Measurements from ENCODE around the gene CHAD. TPM values are rescaled to one million over a fixed set of nuclear protein-coding genes. Genes with fewer than 3 reads are reported as not detected.
A peak's percentile ranks its signal among the peaks of the same experiment; 100 is the strongest.

Gene CHAD
- total and polyA plus RNA-seq, 12 donors, result 1.7 to 26.6 (median 7.0) TPM

DNA sequence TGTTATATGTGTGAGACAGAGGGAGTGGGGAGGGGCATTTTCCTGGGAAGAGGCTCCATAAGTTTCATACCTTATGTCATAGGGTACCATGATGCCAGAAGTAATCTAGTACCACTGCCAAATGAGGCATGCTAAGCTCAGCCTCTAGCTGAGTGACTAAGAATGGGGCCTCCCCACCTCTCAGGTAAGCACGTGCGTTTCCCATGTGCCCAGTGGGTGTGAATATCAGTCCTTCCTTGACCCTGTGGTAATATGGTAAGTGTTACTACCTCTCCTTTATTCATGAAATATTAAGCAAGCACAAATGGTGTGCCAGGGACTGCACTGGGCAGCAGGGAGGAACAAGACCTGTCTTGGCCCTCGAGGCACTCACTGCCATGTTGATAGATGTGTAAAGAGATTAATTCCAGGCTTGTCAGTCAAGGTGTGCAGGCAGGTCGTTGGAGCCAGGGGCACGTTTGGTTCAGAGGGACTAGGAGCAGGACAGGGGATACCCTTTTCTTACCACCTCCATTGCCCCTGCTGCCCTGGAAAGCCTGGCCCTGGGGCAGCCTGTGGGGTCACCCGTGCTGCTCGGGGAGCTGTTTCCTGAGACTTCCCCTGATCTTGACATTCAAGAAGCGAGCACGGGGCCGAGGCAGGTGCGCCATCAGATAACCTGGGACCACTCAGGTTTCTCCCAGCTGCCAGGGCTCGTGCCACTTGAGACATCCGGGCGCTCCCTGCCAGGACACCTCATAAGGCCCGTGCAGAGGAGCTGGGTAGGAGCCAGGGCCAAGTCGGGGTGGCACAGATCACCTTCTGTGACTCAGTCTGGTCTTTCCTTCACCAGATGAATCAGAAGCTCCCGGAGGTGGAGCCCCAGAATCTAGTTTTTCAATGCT lies 18.8 kb upstream of the CHAD start:
- Histone ChIP-seq H3K36me3 (replicated peaks in 1 of 2) (peaks cover 0 to 27% of the 10 kb centered on the region in 2 donors), H3K4me1 (replicated peaks in 1 of 2) (peaks cover 4 to 13% of the 10 kb centered on the region in 2 donors), H3K4me3 (no peak overlapping the region), H3K9me3 (replicated peaks in 1 of 3) (no peaks in the 10 kb centered on the region), H3K27ac (peak overlapping the region in 3 of 5 donors; percentile 40 to 73 (median 43)), H3K27me3 (no peaks in the 10 kb centered on the region)
- TF ChIP-seq POLR2A (IDR thresholded peaks at IDR 0.05), result no peak
- TF ChIP-seq, protein P1, sequence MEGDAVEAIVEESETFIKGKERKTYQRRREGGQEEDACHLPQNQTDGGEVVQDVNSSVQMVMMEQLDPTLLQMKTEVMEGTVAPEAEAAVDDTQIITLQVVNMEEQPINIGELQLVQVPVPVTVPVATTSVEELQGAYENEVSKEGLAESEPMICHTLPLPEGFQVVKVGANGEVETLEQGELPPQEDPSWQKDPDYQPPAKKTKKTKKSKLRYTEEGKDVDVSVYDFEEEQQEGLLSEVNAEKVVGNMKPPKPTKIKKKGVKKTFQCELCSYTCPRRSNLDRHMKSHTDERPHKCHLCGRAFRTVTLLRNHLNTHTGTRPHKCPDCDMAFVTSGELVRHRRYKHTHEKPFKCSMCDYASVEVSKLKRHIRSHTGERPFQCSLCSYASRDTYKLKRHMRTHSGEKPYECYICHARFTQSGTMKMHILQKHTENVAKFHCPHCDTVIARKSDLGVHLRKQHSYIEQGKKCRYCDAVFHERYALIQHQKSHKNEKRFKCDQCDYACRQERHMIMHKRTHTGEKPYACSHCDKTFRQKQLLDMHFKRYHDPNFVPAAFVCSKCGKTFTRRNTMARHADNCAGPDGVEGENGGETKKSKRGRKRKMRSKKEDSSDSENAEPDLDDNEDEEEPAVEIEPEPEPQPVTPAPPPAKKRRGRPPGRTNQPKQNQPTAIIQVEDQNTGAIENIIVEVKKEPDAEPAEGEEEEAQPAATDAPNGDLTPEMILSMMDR (IDR thresholded peaks at IDR 0.05), result no peak
- DNase-seq, result peak; percentile 75 to 91 (median 86)
- WGBS, 4 donors, result 57 to 64% (median 60%) methylated on average over 5 to 17 of the region's 17 CpGs
- intact Hi-C loops (cut with DNase I), result loop anchor here (5.0 to 10.0 kb wide), 4 partner anchors 55 to 207 kb away; no protein-coding TSS in a partner anchor

DNA sequence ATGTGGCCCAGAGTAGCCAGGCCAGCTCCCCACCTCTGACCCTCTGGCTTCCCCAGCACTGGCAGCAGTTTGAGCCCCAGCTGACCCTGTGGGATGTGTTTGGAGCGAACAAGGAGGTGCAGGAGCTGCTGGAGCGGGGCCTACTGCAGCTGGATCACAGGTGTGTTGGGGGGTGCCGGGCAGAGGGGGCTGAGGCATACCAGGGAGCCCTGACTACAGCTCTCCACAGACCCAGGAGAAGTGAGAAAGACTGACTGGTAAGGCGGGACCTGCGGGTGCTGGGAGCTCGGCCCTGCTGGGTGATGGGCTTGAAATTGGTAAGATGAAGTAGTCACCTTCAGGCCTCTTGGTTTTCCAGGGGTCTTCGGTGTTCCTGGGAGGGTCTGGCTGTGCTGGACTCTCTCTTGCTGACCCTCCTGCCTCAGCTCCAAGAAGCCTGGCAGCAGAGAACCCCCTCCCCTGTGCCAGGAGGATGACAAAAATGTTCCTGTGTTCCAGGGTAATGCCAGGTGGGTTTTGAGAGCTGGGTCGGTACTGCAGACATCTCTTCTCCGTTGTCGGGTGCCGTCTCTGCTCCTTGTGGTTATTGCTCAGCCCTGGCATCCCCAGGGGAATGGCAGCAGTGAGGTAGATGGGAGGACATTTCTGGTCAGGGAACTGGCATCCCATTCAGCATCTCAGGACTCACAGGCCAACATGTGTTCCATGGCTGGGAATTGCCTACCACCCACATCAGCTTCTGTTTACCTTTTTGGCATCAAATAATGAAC lies 15.9 kb upstream of the CHAD start:
- DNase-seq, result no peak
- intact Hi-C loops (cut with DNase I), result loop anchor here (5.0 to 10.0 kb wide), 4 partner anchors 58 to 210 kb away; no protein-coding TSS in a partner anchor
- no peak overlapping the region for H3K4me3 ChIP-seq
- peaks cover 0 to 32% of the 10 kb centered on the region in 2 donors for H3K36me3 ChIP-seq (replicated peaks in 1 of 2)
- no peak for TF ChIP-seq POLR2A (IDR thresholded peaks at IDR 0.05)
- TF ChIP-seq, protein P1 (IDR thresholded peaks at IDR 0.05), result no peak
- WGBS, 4 donors, result 92 to 97% (median 95%) methylated on average over 10 to 11 of the region's 11 CpGs
- no peaks in the 10 kb centered on the region for H3K27me3 ChIP-seq
- no peaks in the 10 kb centered on the region for H3K9me3 ChIP-seq (replicated peaks in 1 of 3)
- H3K4me1 ChIP-seq (replicated peaks in 1 of 2), result peaks cover 7 to 18% of the 10 kb centered on the region in 2 donors
- H3K27ac ChIP-seq, result peak overlapping the region in 2 of 5 donors; percentile 21 to 77

DNA sequence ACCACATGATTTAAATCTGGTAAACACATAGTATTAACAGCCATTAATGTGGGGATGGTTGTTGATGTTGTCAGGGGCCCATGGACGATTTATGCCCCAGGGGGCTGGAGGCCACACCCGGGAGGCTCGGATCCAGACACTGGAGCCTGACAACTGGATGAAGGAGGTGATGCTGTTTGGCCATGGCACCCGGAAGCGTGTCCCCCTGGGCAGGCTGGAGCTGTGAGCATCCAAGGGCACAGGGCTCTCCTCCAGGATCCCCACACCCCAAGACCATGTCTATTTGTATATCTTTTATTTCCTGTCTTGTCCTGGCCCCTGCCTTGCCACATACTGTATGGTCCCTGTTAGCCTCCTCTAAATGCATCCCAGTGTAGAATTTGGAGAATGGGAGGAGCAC lies 14.6 kb upstream of the CHAD start:
- intact Hi-C loops (cut with DNase I), result loop anchor here (5.0 to 10.0 kb wide), 3 partner anchors 59 to 212 kb away; no protein-coding TSS in a partner anchor
- Histone ChIP-seq H3K36me3 (replicated peaks in 1 of 2) (peaks cover 0 to 32% of the 10 kb centered on the region in 2 donors), H3K4me1 (replicated peaks in 1 of 2) (peaks cover 11 to 22% of the 10 kb centered on the region in 2 donors), H3K27me3 (no peaks in the 10 kb centered on the region), H3K27ac (peak overlapping the region in 3 of 5 donors; percentile 21 to 83 (median 77)), H3K9me3 (replicated peaks in 1 of 3) (no peaks in the 10 kb centered on the region), H3K4me3 (no peak overlapping the region)
- 58 to 71% (median 65%) methylated on average over 2 to 5 of the region's 5 CpGs for WGBS, 4 donors
- DNase-seq, result peak in 1 of 7 donors; percentile 26
- TF ChIP-seq, protein P1 (IDR thresholded peaks at IDR 0.05), result no peak
- no peak for TF ChIP-seq POLR2A (IDR thresholded peaks at IDR 0.05)

DNA sequence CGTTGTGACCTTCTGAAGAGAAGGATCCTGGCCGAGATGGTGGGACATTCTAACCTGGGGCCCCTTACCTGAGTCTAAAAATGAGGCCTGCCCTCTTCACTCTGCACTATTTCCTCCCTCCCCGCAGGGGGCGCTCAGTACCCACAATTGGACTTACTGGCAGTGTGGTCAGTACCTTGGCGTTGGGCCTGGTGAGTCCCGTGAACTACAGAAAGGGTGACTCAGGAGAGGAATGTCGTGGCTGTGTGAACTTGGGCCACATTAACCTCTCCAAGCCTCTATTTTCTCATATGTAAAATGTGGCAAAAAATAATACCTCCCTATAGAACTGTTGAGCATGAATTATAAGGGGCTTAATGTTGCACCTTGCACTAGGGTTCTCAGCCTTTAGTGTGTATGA lies 13.8 kb upstream of the CHAD start:
- WGBS, 4 donors, result 0 to 12% (median 8%) methylated on average over 3 to 7 of the region's 7 CpGs
- TF ChIP-seq, protein P1 (IDR thresholded peaks at IDR 0.05), result peak; percentile 86 to 98 (median 95)
- TF ChIP-seq POLR2A (IDR thresholded peaks at IDR 0.05), result no peak
- Histone ChIP-seq H3K36me3 (replicated peaks in 1 of 2) (peaks cover 0 to 32% of the 10 kb centered on the region in 2 donors), H3K9me3 (replicated peaks in 1 of 3) (no peaks in the 10 kb centered on the region), H3K27me3 (no peaks in the 10 kb centered on the region), H3K4me3 (no peak overlapping the region), H3K27ac (peak overlapping the region in 4 of 5 donors; percentile 9 to 87 (median 80)), H3K4me1 (replicated peaks in 1 of 2) (peaks cover 16 to 21% of the 10 kb centered on the region in 2 donors)
- intact Hi-C loops (cut with DNase I), result loop anchor here (5.0 to 10.0 kb wide), 3 partner anchors 60 to 212 kb away; no protein-coding TSS in a partner anchor
- DNase-seq, result peak; percentile 96 to 99 (median 99)

Measured in adrenal gland (tissue), 12 donors.